SIG-M5 (cell line): Measurements from ENCODE around the gene SMG7.

Experiments
- DNase-seq: peaks from one replicate; lab custom pipeline; 2025; lab: John Stamatoyannopoulos, UW

The SMG7 gene

DNA sequence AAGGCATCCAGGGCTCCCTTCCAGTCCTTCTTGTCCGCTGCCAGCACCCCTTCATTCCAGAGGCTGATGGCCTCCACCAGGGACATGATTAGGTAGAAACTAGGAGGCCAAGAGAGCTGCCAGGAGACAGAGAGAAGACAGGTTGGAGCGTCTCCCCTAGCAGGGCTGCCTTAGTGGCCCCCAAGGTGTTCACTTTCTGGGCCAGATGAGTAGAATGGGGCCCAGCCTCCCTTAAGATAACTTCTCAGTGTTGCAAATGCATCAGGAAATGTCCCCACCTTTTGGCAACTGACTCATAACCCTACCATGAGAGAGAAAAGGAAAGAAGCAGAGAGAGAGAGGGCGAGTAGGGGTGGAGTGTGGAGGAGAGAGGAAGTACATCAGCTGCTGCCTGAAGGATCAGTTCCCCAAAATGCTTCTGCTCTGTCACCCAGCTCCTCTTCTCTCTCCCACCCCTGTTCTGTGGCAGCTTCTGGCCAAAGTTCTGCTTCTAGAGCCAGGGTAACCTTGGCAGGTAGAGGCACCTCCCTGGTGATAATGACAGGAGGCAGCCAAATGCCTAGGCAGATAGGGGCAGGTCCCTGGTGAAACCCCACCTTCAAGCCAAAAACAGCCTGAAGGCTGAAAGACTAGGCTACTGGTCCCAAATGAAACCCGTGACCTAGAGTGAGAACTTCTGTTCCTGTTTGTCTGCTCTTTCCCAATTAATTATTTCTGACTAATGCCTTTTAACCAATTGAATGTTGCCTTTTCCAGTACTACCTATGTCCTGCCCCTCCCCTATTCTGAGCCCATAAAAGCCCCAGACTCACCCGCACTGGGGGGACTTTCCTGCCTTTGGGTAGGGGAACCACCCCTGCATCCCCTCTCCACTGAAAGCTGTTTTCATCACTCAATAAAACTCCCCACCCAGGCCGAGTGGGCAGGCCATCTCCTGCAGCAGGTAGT is 118.2 kb downstream of the SMG7 start, which contains the start of gene NCF2:
TSS of gene NCF2 (minus strand) at position 216 of the 948 bp plus-strand sequence. CDS start at position 86, 130 bp downstream.
- DNase-seq: peak; percentile 100

GRCh38 chr1:183592733-183593132 is 120.4 kb downstream of the SMG7 start:
- no peak for DNase-seq

- peak; percentile 71 for DNase-seq
These were observed 121.1 kb downstream of the SMG7 start for GRCh38 chr1:183593356-183593755.

GRCh38 chr1:183595537-183595936 is 123.2 kb downstream of the SMG7 start:
- DNase-seq: no peak

DNA sequence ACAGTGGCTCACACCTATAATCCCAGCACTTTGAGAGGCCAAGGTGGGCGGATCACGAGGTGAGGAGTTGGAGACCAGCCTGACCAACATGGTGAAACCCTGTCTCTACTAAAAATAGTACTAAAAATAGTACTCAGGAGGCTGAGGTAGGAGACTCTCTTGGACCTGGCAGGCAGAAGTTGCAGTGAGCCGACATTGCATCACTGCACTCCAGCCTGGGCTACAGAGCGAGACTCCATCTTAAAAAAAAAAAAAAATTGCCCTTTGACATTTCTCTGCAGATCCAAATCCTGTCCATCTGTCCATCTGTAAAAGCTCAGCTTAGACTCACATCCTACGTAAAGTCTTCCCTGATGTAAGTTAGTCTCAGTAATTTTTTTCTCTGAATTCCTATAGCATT is 124.2 kb downstream of the SMG7 start:
- no peak for DNase-seq

DNA sequence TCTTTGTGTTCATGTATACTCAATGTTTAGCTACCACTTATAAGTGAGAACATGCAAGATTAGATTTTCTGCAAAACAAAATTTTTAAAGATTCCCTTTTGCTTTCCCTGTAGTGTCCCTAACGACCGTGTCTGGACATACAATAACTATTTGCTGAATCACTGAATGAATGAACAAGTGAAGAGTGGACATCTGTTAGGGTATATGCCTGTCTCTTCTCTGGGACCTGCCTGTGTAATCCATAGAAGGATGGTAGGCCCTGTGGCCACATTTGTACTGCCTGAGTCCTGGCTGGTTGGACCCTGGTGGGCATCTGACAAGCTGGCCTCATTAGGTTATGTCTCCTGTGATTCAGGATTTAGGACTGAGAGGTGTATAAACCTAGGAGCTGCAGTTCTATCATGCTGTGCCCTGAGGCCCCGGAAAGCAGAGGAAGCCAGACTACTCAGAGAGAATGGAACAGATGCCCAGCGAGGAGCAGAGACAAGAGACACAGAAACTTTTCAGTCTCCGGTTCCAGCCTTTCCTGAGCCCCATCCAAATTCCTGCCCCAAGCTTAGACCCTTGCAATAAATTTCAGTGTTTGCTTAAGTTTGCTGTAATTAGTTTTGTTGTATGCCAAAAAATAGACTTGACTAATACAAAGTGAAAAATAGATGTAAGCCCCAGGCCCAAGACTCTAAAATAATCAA is 125.5 kb downstream of the SMG7 start:
- DNase-seq: no peak

- no peak for DNase-seq
These were observed 126.1 kb downstream of the SMG7 start for GRCh38 chr1:183598386-183598785.

DNA sequence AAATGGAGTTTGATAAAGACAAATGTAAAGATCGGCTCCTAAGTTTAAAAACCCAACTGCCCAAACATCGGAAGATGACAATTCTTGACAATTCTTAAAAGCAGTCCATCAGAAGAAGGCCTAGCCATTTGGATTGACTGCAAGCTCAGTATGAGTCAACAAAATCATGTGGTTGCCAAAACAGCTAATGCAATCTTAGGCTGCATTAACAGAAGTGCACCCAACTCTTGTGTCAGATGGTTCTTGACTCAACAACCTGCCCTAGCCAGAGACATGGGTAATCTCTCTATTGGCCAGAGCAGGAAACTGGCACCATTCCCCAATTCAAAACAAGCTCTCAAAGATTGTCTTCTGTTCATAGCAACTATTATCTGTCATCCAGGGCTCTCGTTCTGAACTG is 127.8 kb downstream of the SMG7 start:
- no peak for DNase-seq

DNA sequence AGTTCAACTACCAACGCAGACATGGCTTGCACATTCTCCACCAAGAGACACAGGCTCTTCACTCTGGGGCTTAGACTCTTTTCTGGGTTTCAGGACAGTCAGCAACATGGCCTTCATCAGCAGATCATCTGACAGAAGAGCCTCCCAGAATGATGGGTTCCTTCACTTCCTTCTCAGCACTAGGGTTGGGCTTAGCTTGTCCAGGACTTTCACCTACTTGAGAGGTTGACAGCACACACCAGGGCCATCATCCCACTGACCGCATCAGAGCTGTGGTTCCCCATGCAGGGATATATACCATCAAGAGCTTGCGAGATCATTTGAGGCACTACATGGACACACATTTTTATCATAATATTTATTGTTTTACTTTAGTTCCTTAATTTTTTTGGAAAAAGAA is 128.3 kb downstream of the SMG7 start:
- no peak for DNase-seq

DNA sequence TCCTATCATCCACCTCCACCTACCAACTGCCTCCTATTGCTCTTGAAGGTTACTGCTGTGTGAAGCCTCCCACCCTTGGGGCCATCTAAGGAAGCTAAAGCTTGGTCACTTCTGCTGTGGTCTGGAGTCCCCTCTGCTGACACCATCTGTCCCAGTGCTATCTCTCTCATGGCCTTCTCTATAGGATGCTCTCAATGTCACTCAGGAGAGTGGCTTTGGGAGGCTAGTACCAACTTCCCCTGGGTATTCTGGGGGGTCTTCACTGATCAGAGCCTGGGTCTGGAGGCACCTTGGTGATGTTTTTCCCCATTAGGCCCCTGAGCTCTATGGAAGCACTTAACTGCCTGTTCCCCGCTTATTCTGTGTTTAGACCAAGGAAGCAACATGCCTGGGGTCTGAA is 130.2 kb downstream of the SMG7 start:
- DNase-seq: no peak
